Neural crest cell (in vitro differentiated cells): ENCODE results near the gene MVB12B. TPM values are rescaled to one million over a fixed set of nuclear protein-coding genes. Genes with fewer than 3 reads are reported as not detected.

Experiments
- DNase-seq: peaks from one replicate; pipeline ENCODE4 v3.0.0; 2021; ENCODE audit warnings: low read depth, mixed read lengths, low spot score
- H3K27ac Mint-ChIP-seq: one replicate; pipeline ENCODE4 v1.8.0; 2021; ENCODE audit warnings: mild to moderate bottlenecking, mixed read lengths; ENCODE audit not compliant: unreplicated experiment
- H3K27me3 Mint-ChIP-seq: 2 replicates; pipeline ENCODE4 v1.8.0; 2021; ENCODE audit warnings: low read depth, mild to moderate bottlenecking, mixed read lengths
- H3K36me3 Mint-ChIP-seq: 2 replicates; pipeline ENCODE4 v1.8.0; 2021; ENCODE audit warnings: low read depth, mild to moderate bottlenecking, mixed read lengths
- H3K4me1 Mint-ChIP-seq: 2 replicates; pipeline ENCODE4 v1.8.0; 2021; ENCODE audit warnings: mixed read lengths
- H3K4me3 Mint-ChIP-seq: one replicate; pipeline ENCODE4 v1.8.0; 2021; ENCODE audit warnings: mild to moderate bottlenecking, mixed read lengths
- H3K9me3 Mint-ChIP-seq: 2 replicates; pipeline ENCODE4 v1.8.0; 2021; ENCODE audit warnings: mixed read lengths
- CTCF ChIP-seq: fragments of 200-600 bp; sonication (generic); conservative IDR thresholded peaks from 2 replicates; pipeline ENCODE4 v1.5.0; 2021; ENCODE audit warnings: antibody characterized with exemption, mild to moderate bottlenecking
- total RNA-seq: library from RNA; stranded (reverse); gene quantifications from 2 replicates; pipeline ENCODE4 v1.2.1, GENCODE V29; 2021

Gene MVB12B
- total RNA-seq, 1 donor from 2014 or later = 68.1 TPM

DNA sequence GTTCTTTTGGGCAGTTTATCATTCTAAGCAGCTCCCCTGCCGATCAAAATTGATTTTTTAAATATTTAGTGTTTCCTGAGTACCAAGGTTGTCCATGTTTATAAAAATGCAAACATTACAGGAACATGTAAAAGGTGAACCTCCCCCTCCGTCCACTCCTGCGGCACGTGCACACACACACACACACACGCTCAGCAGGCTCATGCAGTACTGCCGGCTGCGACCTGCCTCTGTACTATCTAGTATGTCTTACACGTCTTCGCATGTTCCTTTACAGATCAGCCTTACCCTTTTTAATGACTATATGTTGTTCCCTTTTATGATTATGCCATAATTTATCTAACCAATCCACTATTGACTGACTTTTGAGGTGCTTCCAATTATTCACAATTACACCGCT lies 165.3 kb downstream of the MVB12B start:
- H3K27ac Mint-ChIP-seq = peak overlapping the region; percentile 43
- no peak for DNase-seq
- peaks cover 7% of the 10 kb centered on the region for H3K4me1 Mint-ChIP-seq
- H3K36me3 Mint-ChIP-seq = no peaks in the 10 kb centered on the region
- no peaks in the 10 kb centered on the region for H3K9me3 Mint-ChIP-seq
- no peak overlapping the region for H3K4me3 Mint-ChIP-seq
- TF ChIP-seq CTCF = no peak
- H3K27me3 Mint-ChIP-seq = no peaks in the 10 kb centered on the region

- Mint-ChIP-seq H3K27ac (no peak overlapping the region), H3K27me3 (no peaks in the 10 kb centered on the region), H3K9me3 (no peaks in the 10 kb centered on the region), H3K36me3 (no peaks in the 10 kb centered on the region), H3K4me3 (no peak overlapping the region), H3K4me1 (peaks cover 7% of the 10 kb centered on the region)
- no peak for TF ChIP-seq CTCF
- no peak for DNase-seq
Observed at GRCh38 chr9:126494264-126494663, 167.6 kb downstream of the MVB12B start.

DNA sequence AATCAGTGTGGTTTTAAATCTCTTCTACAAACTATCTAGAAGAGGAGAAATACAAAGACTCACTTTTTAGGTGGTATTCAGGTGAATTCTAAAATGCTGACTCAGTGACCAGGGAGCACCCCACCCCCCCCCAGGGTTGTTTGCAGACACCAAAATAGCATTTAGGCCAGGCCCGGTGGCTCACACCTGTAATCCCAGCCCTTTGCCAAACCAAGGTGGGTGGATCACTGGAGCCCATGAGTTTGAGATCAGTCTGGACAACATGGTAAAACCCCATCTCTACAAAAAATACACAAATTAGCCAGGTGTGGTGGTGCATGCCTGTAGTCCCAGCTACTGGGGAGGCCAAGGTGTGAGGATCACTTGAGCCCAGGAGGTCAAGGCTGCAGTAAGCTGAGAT lies 168.1 kb downstream of the MVB12B start:
- Mint-ChIP-seq H3K27ac (no peak overlapping the region), H3K9me3 (no peaks in the 10 kb centered on the region), H3K4me1 (peaks cover 7% of the 10 kb centered on the region), H3K27me3 (peaks cover 3% of the 10 kb centered on the region), H3K36me3 (no peaks in the 10 kb centered on the region), H3K4me3 (no peak overlapping the region)
- DNase-seq = no peak
- no peak for TF ChIP-seq CTCF

- H3K9me3 Mint-ChIP-seq = no peaks in the 10 kb centered on the region
- TF ChIP-seq CTCF = no peak
- no peaks in the 10 kb centered on the region for H3K36me3 Mint-ChIP-seq
- DNase-seq = no peak
- no peak overlapping the region for H3K4me3 Mint-ChIP-seq
- H3K27me3 Mint-ChIP-seq = peaks cover 10% of the 10 kb centered on the region
- H3K4me1 Mint-ChIP-seq = peaks cover 8% of the 10 kb centered on the region
- no peak overlapping the region for H3K27ac Mint-ChIP-seq
Observed at GRCh38 chr9:126495411-126496180, 169.0 kb downstream of the MVB12B start.

DNA sequence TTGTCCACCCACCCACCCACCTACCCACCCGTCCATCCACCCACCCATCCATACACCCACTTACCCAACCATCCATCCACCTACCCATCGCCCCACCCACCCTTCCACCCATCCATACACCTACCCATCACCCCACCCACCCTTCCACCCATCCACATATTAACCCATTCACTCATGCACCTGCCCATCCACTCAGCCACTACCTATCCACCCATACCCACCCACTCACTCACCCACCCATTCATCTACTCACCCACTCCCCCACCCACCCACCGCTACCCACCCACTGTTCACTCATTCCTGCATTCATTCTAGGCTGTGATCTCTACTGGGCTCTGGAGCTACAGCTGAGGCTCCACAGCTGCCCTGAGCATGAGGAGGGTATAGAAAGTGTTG lies 169.6 kb downstream of the MVB12B start:
- H3K4me1 Mint-ChIP-seq = peaks cover 10% of the 10 kb centered on the region
- H3K36me3 Mint-ChIP-seq = no peaks in the 10 kb centered on the region

More for the DNA sequence above, 169.6 kb downstream of the MVB12B start:
- H3K9me3 Mint-ChIP-seq = no peaks in the 10 kb centered on the region
- H3K27ac Mint-ChIP-seq = no peak overlapping the region
- DNase-seq = no peak
- H3K27me3 Mint-ChIP-seq = peaks cover 15% of the 10 kb centered on the region
- no peak overlapping the region for H3K4me3 Mint-ChIP-seq
- no peak for TF ChIP-seq CTCF
